HepG2 (cell line): ENCODE results near the gene ITGA7. TPM values are rescaled to one million over a fixed set of nuclear protein-coding genes. Genes with fewer than 3 reads are reported as not detected.

ENCODE experiments used
- ATAC-seq: fragments of 200-7000 bp; cut with Tn5 transposase; 3 replicates; pipeline ENCODE4 v1.9.1; 2020; ENCODE audit warnings: mild to moderate bottlenecking, moderate library complexity
- BruUV-seq: library from RNA; stranded (reverse); fragments of 400-500 nt; replicated peaks from 2 replicates; lab custom pipeline; 2021; lab: Mats Ljungman, UMichigan
- CTCF ChIA-PET: fragments of 300-600 bp; formaldehyde crosslinking; extraction: SDS; loops from one replicate; lab custom pipeline; 2021; ENCODE audit warnings: low total read pairs, inconsistent platforms, low intra/inter-chr PET ratio; lab: Yijun Ruan, JAX
- POLR2A ChIA-PET: fragments of 350-600 bp; sonication (Branson Sonifier 250); formaldehyde crosslinking; loops from one replicate; lab custom pipeline; 2020; ENCODE audit warnings: antibody characterized with exemption, inconsistent platforms; lab: Yijun Ruan, JAX
- DNase-seq: peaks from one replicate; pipeline ENCODE4 v3.0.0-alpha.2; 2015; ENCODE audit warnings: low spot score
- FAIRE-seq: peaks from 3 replicates; lab custom pipeline; 2011; peaks lifted over from hg19 to GRCh38; lab: Jason Lieb, UNC
- H2AFZ ChIP-seq: one replicate; pipeline ENCODE4 v1.6.1; 2011; ENCODE audit warnings: low read length, inconsistent platforms
- H3K27ac ChIP-seq: fragments of 300-600 bp; 3 replicates; pipeline ENCODE4 v1.8.0; 2011; ENCODE audit warnings: mixed run types, mild to moderate bottlenecking, mixed read lengths, low read length, inconsistent platforms; ENCODE audit not compliant: insufficient read depth; ENCODE audit errors: extremely low read length
- H3K27me3 ChIP-seq, 2 experiments: fragments of 200-600 bp in 1 of 2; 2 replicates in 1 of 2; 3 replicates in 1 of 2; pipeline versions ENCODE4 v1.6.0 to v1.8.0; 2011; ENCODE audit warnings: low read length in 2 of 2, mild to moderate bottlenecking in 2 of 2, moderate library complexity in 2 of 2, inconsistent platforms in 1 of 2; ENCODE audit not compliant: insufficient read depth in 2 of 2, control insufficient read depth in 1 of 2
- H3K36me3 ChIP-seq, 2 experiments: fragments of 200-600 bp in 1 of 2; replicated peaks in 1 of 2; 2 replicates in 1 of 2; 3 replicates in 1 of 2; pipeline versions ENCODE4 v1.5.1 to v1.8.0; 2011; ENCODE audit warnings: low read length in 2 of 2, inconsistent platforms in 1 of 2; ENCODE audit not compliant: insufficient read depth in 2 of 2, control insufficient read depth in 1 of 2
- H3K4me1 ChIP-seq: 2 replicates; pipeline ENCODE4 v1.5.1; 2012; ENCODE audit warnings: low read length, inconsistent platforms; ENCODE audit not compliant: insufficient read depth
- H3K4me2 ChIP-seq: 2 replicates; pipeline ENCODE4 v1.6.0; 2011; ENCODE audit warnings: low read depth, low read length, inconsistent platforms
- H3K4me3 ChIP-seq, 3 experiments: fragments of 200-600 bp in 1 of 3; sonication (generic), shearing (Covaris generic) in 1 of 3; replicated peaks in 1 of 3; 2 replicates each; pipeline ENCODE4 v1.5.1; 2011 to 2016; ENCODE audit warnings: low read length in 3 of 3, inconsistent platforms in 2 of 3, low read depth in 2 of 3, mild to moderate bottlenecking in 2 of 3, control low read depth in 1 of 3, mixed read lengths in 1 of 3; ENCODE audit not compliant: insufficient read depth in 1 of 3
- H3K79me2 ChIP-seq: one replicate; pipeline ENCODE4 v1.6.1; 2011; ENCODE audit warnings: low read length, inconsistent platforms; ENCODE audit not compliant: insufficient read depth
- H3K9ac ChIP-seq: 2 replicates; pipeline ENCODE4 v1.6.0; 2011; ENCODE audit warnings: mild to moderate bottlenecking, low read depth, low read length, inconsistent platforms; ENCODE audit not compliant: insufficient read depth
- H3K9me3 ChIP-seq: 2 replicates; pipeline ENCODE4 v1.5.1; 2012; ENCODE audit warnings: mild to moderate bottlenecking, low read length
- H4K20me1 ChIP-seq: 2 replicates; pipeline ENCODE4 v1.6.0; 2011; ENCODE audit warnings: inconsistent platforms, mild to moderate bottlenecking, low read length, moderate library complexity; ENCODE audit not compliant: insufficient read depth
- GABPA ChIP-seq, 2 experiments: IDR thresholded peaks; 2 replicates each; pipeline ENCODE4 v1.6.1; 2011 to 2016; ENCODE audit warnings: low read depth in 2 of 2, low read length in 1 of 2, missing biosample characterization in 1 of 2, missing genetic modification characterization in 1 of 2
- KDM2A ChIP-seq: sonication (generic); formaldehyde crosslinking; IDR thresholded peaks from 2 replicates; pipeline ENCODE4 v1.4.0; 2020; ENCODE audit warnings: low read depth, missing genetic modification reagents, borderline replicate concordance
- MIXL1 ChIP-seq: IDR thresholded peaks from 2 replicates; pipeline ENCODE4 v1.6.1; 2016
- NKX3-1 ChIP-seq: sonication (generic); formaldehyde crosslinking; IDR thresholded peaks from 2 replicates; pipeline ENCODE4 v1.5.0; 2020; ENCODE audit warnings: missing genetic modification reagents
- SALL1 ChIP-seq: sonication (generic); formaldehyde crosslinking; IDR thresholded peaks from 2 replicates; pipeline ENCODE4 v1.8.0; 2022; ENCODE audit warnings: mild to moderate bottlenecking, missing genetic modification reagents
- STAG1 ChIP-seq: sonication (generic); formaldehyde crosslinking; IDR thresholded peaks from 2 replicates; pipeline ENCODE4 v1.4.0; 2020; ENCODE audit warnings: missing genetic modification reagents
- ZC3H13 ChIP-seq: sonication (generic); formaldehyde crosslinking; IDR thresholded peaks from 2 replicates; pipeline ENCODE4 v1.8.1; 2023; ENCODE audit warnings: mild to moderate bottlenecking, missing genetic modification reagents, moderate library complexity
- ZNF350 ChIP-seq: sonication (generic); formaldehyde crosslinking; IDR thresholded peaks from 2 replicates; pipeline ENCODE4 v1.4.0; 2020; ENCODE audit warnings: mild to moderate bottlenecking, low read depth, missing genetic modification reagents, borderline replicate concordance
- ZNF441 ChIP-seq: sonication (generic); formaldehyde crosslinking; IDR thresholded peaks from 2 replicates; pipeline ENCODE4 v1.7.0; 2021; ENCODE audit warnings: missing genetic modification reagents, borderline replicate concordance
- ZNF777 ChIP-seq: sonication (generic); formaldehyde crosslinking; IDR thresholded peaks from 2 replicates; pipeline ENCODE4 v1.4.0; 2020; ENCODE audit warnings: missing genetic modification reagents
- WGBS: methylation state at CpG from one replicate; pipeline ENCODE4 v1.1.6; 2017; ENCODE audit warnings: low lambda C conversion rate; 5-methylcytosine and 5-hydroxymethylcytosine counted together
- in situ Hi-C: cut with HindIII; loops from 2 replicates; pipeline ENCODE4 v1.10.0; 2017; ENCODE audit warnings: low pct_unique_long_range_greater_than_20kb; ENCODE audit not compliant: extremely low pct_ligation_motif_present
- intact Hi-C: fragments of 100-400 bp; cut with micrococcal nuclease; formaldehyde crosslinking; loops from one replicate; pipeline ENCODE4 v1.10.0; 2022; ENCODE audit not compliant: unreplicated experiment
- polyA plus RNA-seq, 8 experiments: library from polyadenylated mRNA; depleted of rRNA in 3 of 8; stranded (reverse) in 7 of 8; unstranded in 1 of 8; fragments of >200 nt; fragmentation: Illumina TruSeq in 4 of 8; extraction: Trizol in 4 of 8; gene quantifications; 2 replicates each; pipeline versions ENCODE4 v1.2.1 to v1.2.3, GENCODE V29; 2011 to 2016; ENCODE audit warnings: low read depth in 4 of 8, missing spikeins in 1 of 8, mixed read lengths in 1 of 8; ENCODE audit not compliant: insufficient read depth in 1 of 8
- total RNA-seq, 5 experiments: library from RNA; depleted of rRNA; stranded (reverse); fragments of >200 nt; fragmentation: Illumina TruSeq; extraction: Trizol; gene quantifications; 2 replicates each; pipeline ENCODE4 v1.2.3, GENCODE V29; 2016; ENCODE audit warnings: low read depth in 1 of 5
- TF ChIP-seq, protein P1 (sequence below): sonication (generic); formaldehyde crosslinking; IDR thresholded peaks from 2 replicates; pipeline ENCODE4 v1.4.0; 2020; ENCODE audit warnings: mild to moderate bottlenecking, missing genetic modification reagents, borderline replicate concordance
- TF ChIP-seq, protein P2 (sequence below): sonication (generic); formaldehyde crosslinking; IDR thresholded peaks from 2 replicates; pipeline ENCODE4 v1.4.0; 2020; ENCODE audit warnings: missing genetic modification reagents

ITGA7 gene
- total and polyA plus RNA-seq, 2 of the 13 experiments (the other 11 are each of a cell fraction or from before 2014, with no cell fraction given): 0.65 to 0.75 TPM

GRCh38 chr12:55724940-55725309 is 17.2 kb upstream of the ITGA7 start (continued):
- TF ChIP-seq, protein P1, sequence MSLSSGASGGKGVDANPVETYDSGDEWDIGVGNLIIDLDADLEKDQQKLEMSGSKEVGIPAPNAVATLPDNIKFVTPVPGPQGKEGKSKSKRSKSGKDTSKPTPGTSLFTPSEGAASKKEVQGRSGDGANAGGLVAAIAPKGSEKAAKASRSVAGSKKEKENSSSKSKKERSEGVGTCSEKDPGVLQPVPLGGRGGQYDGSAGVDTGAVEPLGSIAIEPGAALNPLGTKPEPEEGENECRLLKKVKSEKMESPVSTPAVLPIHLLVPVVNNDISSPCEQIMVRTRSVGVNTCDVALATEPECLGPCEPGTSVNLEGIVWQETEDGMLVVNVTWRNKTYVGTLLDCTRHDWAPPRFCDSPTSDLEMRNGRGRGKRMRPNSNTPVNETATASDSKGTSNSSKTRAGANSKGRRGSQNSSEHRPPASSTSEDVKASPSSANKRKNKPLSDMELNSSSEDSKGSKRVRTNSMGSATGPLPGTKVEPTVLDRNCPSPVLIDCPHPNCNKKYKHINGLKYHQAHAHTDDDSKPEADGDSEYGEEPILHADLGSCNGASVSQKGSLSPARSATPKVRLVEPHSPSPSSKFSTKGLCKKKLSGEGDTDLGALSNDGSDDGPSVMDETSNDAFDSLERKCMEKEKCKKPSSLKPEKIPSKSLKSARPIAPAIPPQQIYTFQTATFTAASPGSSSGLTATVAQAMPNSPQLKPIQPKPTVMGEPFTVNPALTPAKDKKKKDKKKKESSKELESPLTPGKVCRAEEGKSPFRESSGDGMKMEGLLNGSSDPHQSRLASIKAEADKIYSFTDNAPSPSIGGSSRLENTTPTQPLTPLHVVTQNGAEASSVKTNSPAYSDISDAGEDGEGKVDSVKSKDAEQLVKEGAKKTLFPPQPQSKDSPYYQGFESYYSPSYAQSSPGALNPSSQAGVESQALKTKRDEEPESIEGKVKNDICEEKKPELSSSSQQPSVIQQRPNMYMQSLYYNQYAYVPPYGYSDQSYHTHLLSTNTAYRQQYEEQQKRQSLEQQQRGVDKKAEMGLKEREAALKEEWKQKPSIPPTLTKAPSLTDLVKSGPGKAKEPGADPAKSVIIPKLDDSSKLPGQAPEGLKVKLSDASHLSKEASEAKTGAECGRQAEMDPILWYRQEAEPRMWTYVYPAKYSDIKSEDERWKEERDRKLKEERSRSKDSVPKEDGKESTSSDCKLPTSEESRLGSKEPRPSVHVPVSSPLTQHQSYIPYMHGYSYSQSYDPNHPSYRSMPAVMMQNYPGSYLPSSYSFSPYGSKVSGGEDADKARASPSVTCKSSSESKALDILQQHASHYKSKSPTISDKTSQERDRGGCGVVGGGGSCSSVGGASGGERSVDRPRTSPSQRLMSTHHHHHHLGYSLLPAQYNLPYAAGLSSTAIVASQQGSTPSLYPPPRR (CRISPR knock-in tag): no peak
- no peak for TF ChIP-seq MIXL1 (CRISPR knock-in tag)
- no peak for TF ChIP-seq GABPA (IDR thresholded peaks at IDR 0.05; ENCODE audit: low read depth, low read length)
- no peak for TF ChIP-seq GABPA (CRISPR knock-in tag; IDR thresholded peaks at IDR 0.05; ENCODE audit: low read depth)
- TF ChIP-seq, all 625 proteins: peak for 0

DNA sequence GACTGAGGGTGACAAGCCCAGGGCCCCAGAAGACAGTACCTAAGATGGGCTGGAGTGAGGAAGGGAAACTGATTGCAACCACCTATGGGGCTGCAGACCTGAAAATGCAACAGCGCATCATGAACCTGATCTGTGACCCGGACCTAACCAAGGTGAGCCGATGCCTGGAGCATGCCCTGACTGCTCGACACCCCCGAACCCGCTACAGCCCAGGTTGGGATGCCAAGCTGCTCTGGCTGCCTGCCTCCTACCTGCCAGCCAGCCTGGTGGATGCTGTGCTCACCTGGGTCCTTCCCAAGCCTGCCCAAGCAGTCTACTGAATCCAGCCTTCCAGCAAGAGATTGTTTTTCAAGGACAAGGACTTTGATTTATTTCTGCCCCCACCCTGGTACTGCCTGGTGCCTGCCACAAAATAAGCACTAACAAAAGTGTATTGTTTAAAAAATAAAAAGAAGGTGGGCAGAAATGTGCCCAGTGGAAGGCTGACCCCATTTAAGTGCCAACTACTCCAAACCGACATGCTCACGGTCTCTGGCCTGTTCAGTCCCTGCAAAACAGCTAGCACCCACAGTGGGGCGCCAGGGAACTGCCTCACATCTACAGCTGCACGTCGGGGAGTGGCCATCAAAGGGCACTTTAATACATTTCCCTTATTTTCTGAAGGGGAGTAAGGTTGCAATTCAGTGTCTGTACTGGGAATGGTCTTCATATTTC is 16.7 kb upstream of the ITGA7 start:
- H3K4me2 ChIP-seq: no peak overlapping the region
- peak; percentile 26 for FAIRE-seq
- no peak overlapping the region for H3K27ac ChIP-seq
- intact Hi-C loops (loop anchor here (1.0 to 5.0 kb wide), 2 partner anchors 13 to 537 kb away; no protein-coding TSS in a partner anchor), in situ Hi-C loops (no loop called here)
- BruUV-seq: no TSS peak
- H4K20me1 ChIP-seq: 0 out of 2 replicates have a peak, but pooled peaks cover 8% of the 10 kb centered on the region
- H3K9me3 ChIP-seq: no peaks in the 10 kb centered on the region
- DNase-seq: peak; percentile 60
- 17% methylated on average over 5 of the region's 11 CpGs for WGBS
- ATAC-seq: peak; percentile 37
- H2AFZ ChIP-seq: no peak overlapping the region
- no peaks in the 10 kb centered on the region; a peak in 1 of 5 replicates for H3K27me3 ChIP-seq
- peaks cover 12% of the 10 kb centered on the region for H3K79me2 ChIP-seq
- H3K4me3 ChIP-seq: no peak overlapping the region
- H3K9ac ChIP-seq: no peak overlapping the region
- ChIA-PET CTCF (interaction anchor here (1.4 to 3.4 kb wide), 2 partner anchors 12 to 43 kb away, joined by 3 to 36 read pairs; a partner anchor contains a TSS), POLR2A (interaction anchor here (1.0 to 5.3 kb wide), 5 partner anchors 9 to 249 kb away, joined by 3 to 23 read pairs (median 8); partner anchors contain the start of genes BLOC1S1 and RAB5B)
- H3K4me1 ChIP-seq: peaks cover 70% of the 10 kb centered on the region
- H3K36me3 ChIP-seq: peaks cover 10 to 25% of the 10 kb centered on the region in 2 experiments; a peak in 4 of 5 replicates
- TF ChIP-seq KDM2A (CRISPR knock-in tag) (peak; percentile 34; the same call in 1 of the 2 replicates), ZNF441 (no peak), ZNF777 (CRISPR knock-in tag) (peak; percentile 61), NKX3-1 (CRISPR knock-in tag) (no peak), SALL1 (CRISPR knock-in tag) (peak; percentile 18; the same call in 1 of the 2 replicates), STAG1 (CRISPR knock-in tag) (peak; percentile 73), ZNF350 (CRISPR knock-in tag) (0 out of 2 replicates have a peak, but pooled peaks have one; percentile 13), ZC3H13 (0 out of 2 replicates have a peak, but pooled peaks have one; percentile 37)
- TF ChIP-seq, protein P2, sequence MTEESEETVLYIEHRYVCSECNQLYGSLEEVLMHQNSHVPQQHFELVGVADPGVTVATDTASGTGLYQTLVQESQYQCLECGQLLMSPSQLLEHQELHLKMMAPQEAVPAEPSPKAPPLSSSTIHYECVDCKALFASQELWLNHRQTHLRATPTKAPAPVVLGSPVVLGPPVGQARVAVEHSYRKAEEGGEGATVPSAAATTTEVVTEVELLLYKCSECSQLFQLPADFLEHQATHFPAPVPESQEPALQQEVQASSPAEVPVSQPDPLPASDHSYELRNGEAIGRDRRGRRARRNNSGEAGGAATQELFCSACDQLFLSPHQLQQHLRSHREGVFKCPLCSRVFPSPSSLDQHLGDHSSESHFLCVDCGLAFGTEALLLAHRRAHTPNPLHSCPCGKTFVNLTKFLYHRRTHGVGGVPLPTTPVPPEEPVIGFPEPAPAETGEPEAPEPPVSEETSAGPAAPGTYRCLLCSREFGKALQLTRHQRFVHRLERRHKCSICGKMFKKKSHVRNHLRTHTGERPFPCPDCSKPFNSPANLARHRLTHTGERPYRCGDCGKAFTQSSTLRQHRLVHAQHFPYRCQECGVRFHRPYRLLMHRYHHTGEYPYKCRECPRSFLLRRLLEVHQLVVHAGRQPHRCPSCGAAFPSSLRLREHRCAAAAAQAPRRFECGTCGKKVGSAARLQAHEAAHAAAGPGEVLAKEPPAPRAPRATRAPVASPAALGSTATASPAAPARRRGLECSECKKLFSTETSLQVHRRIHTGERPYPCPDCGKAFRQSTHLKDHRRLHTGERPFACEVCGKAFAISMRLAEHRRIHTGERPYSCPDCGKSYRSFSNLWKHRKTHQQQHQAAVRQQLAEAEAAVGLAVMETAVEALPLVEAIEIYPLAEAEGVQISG (CRISPR knock-in tag): 0 out of 2 replicates have a peak, but pooled peaks have one; percentile 13
